Measurements from ENCODE around the gene PPP1R3A.
"Not testable (repeated sequence)": the region's sequence is repeated elsewhere in the genome, so short reads cannot be mapped to it uniquely, and the experiment has no call there.

PPP1R3A gene

GRCh38 chr7:113918946-113919345 lies at the start of gene PPP1R3A:
PPP1R3A (minus strand) TSS chr7:113919009; CDS start chr7:113918996, 13 bp downstream.
- DNase-seq: no peak

GRCh38 chr7:113963356-113963755 lies 44.5 kb upstream of the PPP1R3A start:
- DNase-seq: no peak

- no peak for DNase-seq
These were observed 41.1 kb upstream of the PPP1R3A start for GRCh38 chr7:113959910-113960309.

GRCh38 chr7:113955157-113955556 lies 36.3 kb upstream of the PPP1R3A start:
- no peak for DNase-seq

GRCh38 chr7:113953553-113953952 lies 34.7 kb upstream of the PPP1R3A start:
- DNase-seq: no peak

- no peak for DNase-seq
These were observed 26.5 kb upstream of the PPP1R3A start for GRCh38 chr7:113945018-113945938.

- no peak for DNase-seq
These were observed 18.2 kb upstream of the PPP1R3A start for GRCh38 chr7:113936982-113937381.

GRCh38 chr7:113936535-113936934 lies 17.7 kb upstream of the PPP1R3A start:
- no peak for DNase-seq

GRCh38 chr7:113929389-113929788 lies 10.6 kb upstream of the PPP1R3A start:
- DNase-seq: not testable (repeated sequence)

- DNase-seq: no peak
These were observed 9.3 kb upstream of the PPP1R3A start for GRCh38 chr7:113928112-113928511.

- DNase-seq: no peak
These were observed 3.2 kb upstream of the PPP1R3A start for GRCh38 chr7:113922049-113922448.

GRCh38 chr7:113921363-113921762 lies 2.6 kb upstream of the PPP1R3A start:
- DNase-seq: no peak

- DNase-seq: no peak
These were observed 969 bp downstream of the PPP1R3A start for GRCh38 chr7:113917840-113918239.

- no peak for DNase-seq
These were observed 2.9 kb downstream of the PPP1R3A start for GRCh38 chr7:113915956-113916355.

- DNase-seq: no peak
These were observed 5.9 kb downstream of the PPP1R3A start for GRCh38 chr7:113912876-113913275.

- no peak for DNase-seq
These were observed 11.2 kb downstream of the PPP1R3A start for GRCh38 chr7:113907617-113908016.

GRCh38 chr7:113904521-113904920 lies 14.3 kb downstream of the PPP1R3A start:
- DNase-seq: no peak

- no peak for DNase-seq
These were observed 26.0 kb downstream of the PPP1R3A start for GRCh38 chr7:113892818-113893217.

- DNase-seq: no peak
These were observed 27.0 kb downstream of the PPP1R3A start for GRCh38 chr7:113891828-113892227.

- DNase-seq: no peak
These were observed 27.8 kb downstream of the PPP1R3A start for GRCh38 chr7:113891031-113891350.

- DNase-seq: no peak
These were observed 28.3 kb downstream of the PPP1R3A start for GRCh38 chr7:113890331-113891030.

- DNase-seq: no peak
These were observed 35.7 kb downstream of the PPP1R3A start for GRCh38 chr7:113883096-113883495.

GRCh38 chr7:113880559-113880958 lies 38.2 kb downstream of the PPP1R3A start:
- no peak for DNase-seq

GRCh38 chr7:113878394-113878992 lies 40.3 kb downstream of the PPP1R3A start:
- no peak for DNase-seq
